ENCODE results near the gene RELN. TPM values are rescaled to one million over a fixed set of nuclear protein-coding genes. Genes with fewer than 3 reads are reported as not detected.

Gene RELN
- total RNA-seq, 1 experiment from 2014 or later = 0.02 TPM

DNA sequence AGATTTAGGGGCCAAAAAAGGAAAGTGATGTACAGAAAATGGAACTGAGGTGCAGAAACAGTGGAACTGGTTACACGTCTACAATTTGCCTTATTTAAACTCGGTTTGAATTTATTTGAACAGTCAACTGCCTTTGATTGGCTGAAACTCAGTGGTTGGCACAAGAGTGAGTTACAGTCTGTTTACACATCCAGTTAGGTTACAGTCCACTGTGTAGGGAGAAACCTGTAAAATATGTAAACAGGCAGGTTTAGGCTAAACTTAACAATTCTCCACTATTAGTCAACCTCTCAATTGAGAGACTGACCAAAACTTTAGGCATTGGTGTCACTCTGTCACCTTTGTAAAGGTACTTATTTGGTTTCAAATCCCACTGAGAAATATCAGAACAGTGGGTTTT is 40.3 kb upstream of the RELN start:
- H3K4me3 Mint-ChIP-seq = no peak overlapping the region
- no peak overlapping the region for H3K4ac ChIP-seq (ENCODE audit: low read depth, low read length)
- WGBS (ENCODE audit: extremely low coverage, insufficient read length, low lambda C conversion rate) = no CpG with 5 or more reads among the region's 2 CpGs
- no peak overlapping the region for H2BK5ac ChIP-seq (ENCODE audit: insufficient read length, low read length)
- no peaks in the 10 kb centered on the region for H3K4me1 ChIP-seq (ENCODE audit: insufficient read depth, low read length)
- H2AFZ ChIP-seq (ENCODE audit: low read length) = no peak overlapping the region
- H2BK12ac ChIP-seq (ENCODE audit: insufficient read length, low read depth, low read length) = no peak overlapping the region
- TF ChIP-seq, protein P1, sequence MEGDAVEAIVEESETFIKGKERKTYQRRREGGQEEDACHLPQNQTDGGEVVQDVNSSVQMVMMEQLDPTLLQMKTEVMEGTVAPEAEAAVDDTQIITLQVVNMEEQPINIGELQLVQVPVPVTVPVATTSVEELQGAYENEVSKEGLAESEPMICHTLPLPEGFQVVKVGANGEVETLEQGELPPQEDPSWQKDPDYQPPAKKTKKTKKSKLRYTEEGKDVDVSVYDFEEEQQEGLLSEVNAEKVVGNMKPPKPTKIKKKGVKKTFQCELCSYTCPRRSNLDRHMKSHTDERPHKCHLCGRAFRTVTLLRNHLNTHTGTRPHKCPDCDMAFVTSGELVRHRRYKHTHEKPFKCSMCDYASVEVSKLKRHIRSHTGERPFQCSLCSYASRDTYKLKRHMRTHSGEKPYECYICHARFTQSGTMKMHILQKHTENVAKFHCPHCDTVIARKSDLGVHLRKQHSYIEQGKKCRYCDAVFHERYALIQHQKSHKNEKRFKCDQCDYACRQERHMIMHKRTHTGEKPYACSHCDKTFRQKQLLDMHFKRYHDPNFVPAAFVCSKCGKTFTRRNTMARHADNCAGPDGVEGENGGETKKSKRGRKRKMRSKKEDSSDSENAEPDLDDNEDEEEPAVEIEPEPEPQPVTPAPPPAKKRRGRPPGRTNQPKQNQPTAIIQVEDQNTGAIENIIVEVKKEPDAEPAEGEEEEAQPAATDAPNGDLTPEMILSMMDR (conservative IDR thresholded peaks at IDR 0.05) = no peak
- no peaks in the 10 kb centered on the region for H3K27me3 ChIP-seq (ENCODE audit: insufficient read depth, low read length)
- no peak overlapping the region for H4K8ac ChIP-seq (replicated peaks; ENCODE audit: insufficient read length, low read depth, low read length)
- no peak overlapping the region for H3K9ac ChIP-seq (ENCODE audit: extremely low read depth, insufficient read length, low read length)
- peaks cover 0 to 3% (median 0%) of the 10 kb centered on the region in 3 experiments; a peak in 2 of 7 replicates for H3K36me3 Mint-ChIP-seq (ENCODE audit: insufficient read depth in 1 of 3, low read depth in 3 of 3)
- no peaks in the 10 kb centered on the region for H3K9me3 ChIP-seq (ENCODE audit: control insufficient read depth, low read depth, low read length)
- H2AK5ac ChIP-seq (ENCODE audit: insufficient read length, low read length) = no peak overlapping the region
- no peaks in the 10 kb centered on the region for H3K23me2 ChIP-seq (ENCODE audit: insufficient read length, low read depth, low read length, poor library complexity, severe bottlenecking)
- H2BK15ac ChIP-seq (ENCODE audit: low read depth, low read length) = no peak overlapping the region
- H3K27ac ChIP-seq (ENCODE audit: insufficient read length, low read depth, low read length) = no peak overlapping the region
- no peak overlapping the region for H2BK120ac ChIP-seq (ENCODE audit: low read depth, low read length, poor library complexity, severe bottlenecking)
- H4K5ac ChIP-seq (ENCODE audit: insufficient read length, low read depth, low read length) = no peak overlapping the region
- H3K18ac ChIP-seq (ENCODE audit: insufficient read length, low read depth, low read length) = no peak overlapping the region
- DNase-seq = no peak
- H3K23ac ChIP-seq (ENCODE audit: insufficient read length, low read depth, low read length) = no peak overlapping the region
- H3K27me3 Mint-ChIP-seq (ENCODE audit: low read depth) = no peaks in the 10 kb centered on the region
- H4K20me1 ChIP-seq (ENCODE audit: control insufficient read depth, insufficient read depth, insufficient read length) = no peaks in the 10 kb centered on the region
- H3T11ph ChIP-seq (ENCODE audit: low read length) = no peak overlapping the region
- no peak overlapping the region for H4K91ac ChIP-seq (ENCODE audit: insufficient read length, low read depth, low read length)
- no peaks in the 10 kb centered on the region for H3K79me1 ChIP-seq (ENCODE audit: insufficient read depth, low read depth, low read length, poor library complexity, severe bottlenecking)
- H3K9me3 Mint-ChIP-seq = peaks cover 4 to 5% of the 10 kb centered on the region in 2 experiments; a peak in 4 of 5 replicates
- no peak overlapping the region for H3K27ac Mint-ChIP-seq
- no peaks in the 10 kb centered on the region for H3K4me1 Mint-ChIP-seq
- no peak overlapping the region for H3K4me2 ChIP-seq (ENCODE audit: insufficient read depth, insufficient read length, low read length)
- no peak overlapping the region for H3K56ac ChIP-seq (ENCODE audit: insufficient read length, low read depth, low read length)
- H2BK20ac ChIP-seq (ENCODE audit: low read depth, low read length, poor library complexity, severe bottlenecking) = no peak overlapping the region
- H3K79me2 ChIP-seq (ENCODE audit: insufficient read depth, low read length) = no peaks in the 10 kb centered on the region
- no peak overlapping the region for H3K14ac ChIP-seq (ENCODE audit: insufficient read depth, low read length)

Data from H9 (cell line).